GM19463 (cell line): ENCODE measurements around the gene POP7.
"Not testable (repeated sequence)": the region's sequence is repeated elsewhere in the genome, so short reads cannot be mapped to it uniquely, and the experiment has no call there.

Source experiments
- ATAC-seq: cut with Tn5 transposase; IDR thresholded peaks from one replicate; pipeline ENCODE4 v1.9.1; 2021; ENCODE audit warnings: mild to moderate bottlenecking, moderate library complexity; ENCODE audit not compliant: unreplicated experiment

POP7 gene

GRCh38 chr7:100705753-100706671 lies at the start of gene POP7:
Gene POP7, plus strand, starts transcription at chr7:100706121. Its CDS starts 710 bp downstream, at chr7:100706831.
- peak; percentile 92 for ATAC-seq

- not testable (repeated sequence) for ATAC-seq
These were observed 43.6 kb upstream of the POP7 start for GRCh38 chr7:100662194-100662776.

GRCh38 chr7:100665168-100665726 lies 40.7 kb upstream of the POP7 start:
- ATAC-seq: no peak

DNA sequence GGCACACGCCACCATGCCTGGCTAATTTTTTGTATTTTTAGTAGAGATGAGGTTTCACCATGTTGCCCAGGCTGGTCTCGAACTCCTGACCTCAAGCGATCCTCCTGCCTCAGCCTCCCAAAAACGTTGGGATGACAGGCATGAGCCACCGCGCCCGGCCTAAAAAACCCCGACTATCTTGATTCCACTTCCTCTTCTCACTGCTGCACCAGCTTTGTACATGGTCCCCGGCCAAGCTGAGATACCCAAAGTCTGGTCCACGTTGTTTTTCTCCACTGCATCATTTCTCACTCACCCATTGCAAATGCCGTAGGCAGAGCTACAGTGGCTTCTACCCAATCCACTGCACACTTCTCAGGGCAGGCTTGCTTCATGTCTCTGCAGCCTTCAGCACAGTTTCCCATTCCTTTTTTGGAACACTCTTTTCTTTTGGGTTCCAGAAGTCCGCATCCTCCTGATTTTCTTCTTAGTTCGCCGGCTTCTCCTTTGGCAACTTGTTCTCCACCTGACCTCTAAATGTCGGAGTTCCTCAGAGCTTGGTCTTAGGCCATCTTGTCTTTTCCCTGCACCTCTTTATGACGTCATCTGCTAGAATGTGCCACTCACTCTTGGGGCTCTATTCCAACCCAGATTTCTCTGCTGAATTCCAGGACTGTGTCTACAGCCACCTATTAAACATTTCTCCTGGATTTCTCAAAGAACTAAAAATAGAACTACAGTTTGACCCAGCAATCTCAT lies 38.4 kb upstream of the POP7 start:
- no peak for ATAC-seq

- no peak for ATAC-seq
These were observed 37.9 kb upstream of the POP7 start for GRCh38 chr7:100668069-100668449.

GRCh38 chr7:100669106-100669505 lies 36.8 kb upstream of the POP7 start:
- ATAC-seq: not testable (repeated sequence)

DNA sequence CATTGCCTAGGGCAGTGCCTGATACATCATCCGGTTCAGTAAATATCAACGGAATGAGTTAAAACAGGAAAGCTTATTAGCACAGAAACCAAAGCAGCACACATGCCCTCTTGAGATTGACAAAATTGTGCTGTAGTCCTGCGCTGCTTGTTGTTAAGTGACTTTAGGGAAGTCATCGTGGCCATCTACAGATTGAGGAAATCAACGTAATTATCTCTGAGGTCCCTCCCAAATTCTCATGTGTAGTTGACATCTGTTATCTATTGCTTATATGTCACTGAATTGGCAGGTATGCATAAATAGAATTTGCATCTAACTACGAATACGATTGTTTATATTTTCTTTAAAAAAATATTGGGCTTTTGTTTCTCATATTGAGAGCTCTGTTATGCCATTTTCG lies 35.8 kb upstream of the POP7 start:
- no peak for ATAC-seq

- no peak for ATAC-seq
These were observed 34.3 kb upstream of the POP7 start for GRCh38 chr7:100671353-100672327.

- peak; percentile 66 for ATAC-seq
These were observed 32.5 kb upstream of the POP7 start, which contains the start of gene GNB2 for GRCh38 chr7:100673302-100673941. Gene GNB2, plus strand, starts transcription at chr7:100673740. Its CDS starts 2,526 bp downstream, at chr7:100676266.

DNA sequence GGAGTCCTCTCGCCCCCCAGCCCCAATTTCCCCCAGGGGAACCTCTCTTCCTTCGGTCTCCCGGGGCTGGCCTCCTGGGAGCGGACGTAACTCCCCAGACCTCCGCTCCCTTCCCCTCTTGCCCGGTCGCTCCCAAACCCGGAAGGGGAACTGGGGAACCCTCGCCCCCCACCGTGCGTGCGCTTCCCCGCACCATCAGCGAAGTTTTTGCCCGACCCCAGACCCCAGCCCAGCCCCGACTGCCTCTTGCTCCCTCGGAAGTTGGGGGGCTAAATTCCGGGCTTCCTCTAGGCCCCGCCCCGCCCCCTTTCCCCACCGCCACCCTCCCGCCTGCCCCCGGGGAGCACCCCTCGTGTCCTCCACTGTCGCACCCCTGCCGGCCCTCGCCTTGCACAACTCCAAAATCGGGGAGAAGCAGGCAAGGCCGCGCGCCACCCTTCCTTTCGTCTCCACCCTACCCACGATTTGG lies 31.9 kb upstream of the POP7 start:
- no peak for ATAC-seq

GRCh38 chr7:100674411-100675104 lies 31.4 kb upstream of the POP7 start:
- ATAC-seq: no peak

- ATAC-seq: no peak
These were observed 30.8 kb upstream of the POP7 start for GRCh38 chr7:100675105-100675451.

DNA sequence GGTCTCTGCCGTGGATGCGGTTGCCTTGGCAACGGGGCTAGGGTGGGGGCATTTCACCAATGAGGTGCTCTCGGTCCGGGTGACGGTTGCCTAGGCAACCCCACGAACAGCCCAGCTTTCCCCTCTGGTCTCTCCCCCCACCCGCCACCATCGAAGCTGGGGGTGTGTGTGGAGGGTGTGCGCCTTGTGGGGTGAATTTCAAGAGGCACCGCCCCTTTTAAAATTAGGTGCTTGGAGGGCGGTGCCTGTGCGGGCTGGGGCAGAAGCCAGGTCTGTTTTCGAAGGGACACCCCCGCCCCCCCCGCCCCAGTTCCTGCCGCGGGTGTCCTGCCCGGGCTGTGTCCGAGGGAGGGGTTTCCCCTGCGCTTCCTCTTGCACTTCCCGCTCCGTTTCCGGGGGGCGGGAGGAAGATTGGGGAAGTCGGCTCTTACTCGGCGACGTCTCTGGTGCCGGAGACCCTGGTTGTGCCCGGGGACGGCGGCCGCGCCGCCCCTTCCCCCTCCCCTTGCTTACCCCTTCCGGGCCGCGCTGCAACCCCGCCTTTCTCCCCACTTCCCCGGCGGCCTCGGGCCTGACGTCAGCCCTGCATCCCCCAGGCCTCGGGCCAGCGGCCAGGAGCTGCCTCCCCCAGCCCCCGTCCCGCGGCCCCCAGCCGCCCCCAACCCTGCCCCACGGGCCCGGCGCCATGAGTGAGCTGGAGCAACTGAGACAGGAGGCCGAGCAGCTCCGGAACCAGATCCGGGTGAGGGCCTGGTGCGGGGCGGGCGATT lies 30.2 kb upstream of the POP7 start:
- ATAC-seq: peak; percentile 28

DNA sequence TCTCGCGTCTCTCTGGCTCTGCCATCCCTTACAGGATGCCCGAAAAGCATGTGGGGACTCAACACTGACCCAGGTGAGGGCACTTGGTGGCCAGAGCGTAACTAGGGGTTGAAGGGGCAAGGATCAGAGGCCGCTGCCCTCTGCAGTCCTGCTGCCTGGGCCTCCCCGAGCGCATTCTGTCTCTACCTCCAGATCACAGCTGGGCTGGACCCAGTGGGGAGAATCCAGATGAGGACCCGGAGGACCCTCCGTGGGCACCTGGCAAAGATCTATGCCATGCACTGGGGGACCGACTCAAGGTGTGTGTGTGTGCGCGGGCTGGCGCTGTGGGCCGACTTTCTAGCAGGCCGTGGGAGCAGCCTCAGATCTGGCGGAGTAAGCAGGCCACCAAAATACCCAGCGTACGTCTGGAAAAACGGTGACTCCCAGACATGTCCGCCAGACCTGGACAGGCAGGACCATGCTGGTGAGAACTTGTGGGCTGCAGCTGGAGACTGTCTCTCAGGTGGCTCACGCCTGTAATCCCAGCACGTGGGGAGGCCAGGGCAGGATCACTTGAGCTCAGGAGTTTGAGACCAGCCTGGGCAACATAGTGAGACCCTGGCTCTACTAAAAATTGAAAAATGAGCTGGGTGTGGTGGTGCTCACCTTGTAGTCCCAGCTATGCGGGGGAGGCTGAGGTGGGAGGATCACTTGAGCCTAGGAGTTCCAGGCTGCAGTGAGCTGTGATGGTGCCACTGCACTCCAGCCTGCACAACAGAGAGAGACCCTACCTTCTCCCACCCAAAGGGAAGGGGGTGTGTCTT lies 29.2 kb upstream of the POP7 start:
- no peak for ATAC-seq

DNA sequence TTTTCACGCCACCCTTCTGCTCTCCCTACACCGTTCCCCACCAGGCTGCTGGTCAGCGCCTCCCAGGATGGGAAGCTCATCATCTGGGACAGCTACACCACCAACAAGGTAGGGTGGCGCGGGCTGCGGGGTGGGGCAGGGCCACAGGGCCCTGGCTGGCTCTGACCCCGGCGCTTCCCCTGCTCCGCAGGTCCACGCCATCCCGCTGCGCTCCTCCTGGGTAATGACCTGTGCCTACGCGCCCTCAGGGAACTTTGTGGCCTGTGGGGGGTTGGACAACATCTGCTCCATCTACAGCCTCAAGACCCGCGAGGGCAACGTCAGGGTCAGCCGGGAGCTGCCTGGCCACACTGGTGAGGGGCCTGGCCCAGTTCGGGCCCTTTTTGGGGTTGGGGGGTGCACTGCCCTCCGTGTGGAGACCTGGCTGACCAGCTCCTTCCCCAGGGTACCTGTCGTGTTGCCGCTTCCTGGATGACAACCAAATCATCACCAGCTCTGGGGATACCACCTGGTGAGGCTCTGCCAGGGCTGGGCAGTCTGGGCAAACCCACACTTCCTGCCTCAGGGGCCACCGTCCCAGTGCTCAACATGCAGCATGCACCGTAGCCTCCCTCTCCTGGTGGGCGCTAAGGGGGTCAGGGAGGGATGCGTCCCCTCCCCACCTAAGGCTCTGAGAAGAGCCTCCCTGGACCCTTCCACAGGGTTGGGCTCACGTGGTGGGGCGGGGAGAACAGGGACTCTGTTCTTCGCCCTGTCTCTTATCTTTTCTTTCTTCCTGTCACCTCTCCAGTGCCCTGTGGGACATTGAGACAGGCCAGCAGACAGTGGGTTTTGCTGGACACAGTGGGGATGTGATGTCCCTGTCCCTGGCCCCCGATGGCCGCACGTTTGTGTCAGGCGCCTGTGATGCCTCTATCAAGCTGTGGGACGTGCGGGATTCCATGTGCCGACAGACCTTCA lies 28.3 kb upstream of the POP7 start:
- no peak for ATAC-seq

GRCh38 chr7:100678291-100678984 lies 27.5 kb upstream of the POP7 start:
- no peak for ATAC-seq
